ENCODE results near the gene OSBPL9.

Gene OSBPL9

DNA sequence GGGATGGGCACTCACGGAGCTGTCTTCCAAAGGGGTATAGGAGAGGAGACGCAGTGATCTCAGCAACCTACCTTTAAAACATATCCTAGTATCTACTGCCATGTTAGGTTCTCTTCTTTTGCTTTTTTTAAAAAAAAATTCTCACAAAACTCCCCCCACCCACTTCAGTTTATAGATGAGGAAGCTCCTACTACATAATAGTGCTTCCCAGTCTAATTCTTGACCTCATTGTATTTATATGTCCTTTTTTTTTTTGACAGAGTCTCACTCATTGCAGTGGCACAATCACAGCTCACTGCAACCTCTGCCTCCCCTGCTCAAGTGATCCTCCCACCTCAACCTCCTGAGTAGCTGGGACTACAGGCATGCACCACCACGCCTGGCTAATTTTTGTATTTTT is 99.9 kb downstream of the OSBPL9 start:
- Histone ChIP-seq H3K27ac (no peak overlapping the region), H3K36me3 (peaks cover 2% of the 10 kb centered on the region; the same call in 1 of the 2 replicates)
- TF ChIP-seq, protein P1, sequence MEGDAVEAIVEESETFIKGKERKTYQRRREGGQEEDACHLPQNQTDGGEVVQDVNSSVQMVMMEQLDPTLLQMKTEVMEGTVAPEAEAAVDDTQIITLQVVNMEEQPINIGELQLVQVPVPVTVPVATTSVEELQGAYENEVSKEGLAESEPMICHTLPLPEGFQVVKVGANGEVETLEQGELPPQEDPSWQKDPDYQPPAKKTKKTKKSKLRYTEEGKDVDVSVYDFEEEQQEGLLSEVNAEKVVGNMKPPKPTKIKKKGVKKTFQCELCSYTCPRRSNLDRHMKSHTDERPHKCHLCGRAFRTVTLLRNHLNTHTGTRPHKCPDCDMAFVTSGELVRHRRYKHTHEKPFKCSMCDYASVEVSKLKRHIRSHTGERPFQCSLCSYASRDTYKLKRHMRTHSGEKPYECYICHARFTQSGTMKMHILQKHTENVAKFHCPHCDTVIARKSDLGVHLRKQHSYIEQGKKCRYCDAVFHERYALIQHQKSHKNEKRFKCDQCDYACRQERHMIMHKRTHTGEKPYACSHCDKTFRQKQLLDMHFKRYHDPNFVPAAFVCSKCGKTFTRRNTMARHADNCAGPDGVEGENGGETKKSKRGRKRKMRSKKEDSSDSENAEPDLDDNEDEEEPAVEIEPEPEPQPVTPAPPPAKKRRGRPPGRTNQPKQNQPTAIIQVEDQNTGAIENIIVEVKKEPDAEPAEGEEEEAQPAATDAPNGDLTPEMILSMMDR (IDR thresholded peaks at IDR 0.05; ENCODE audit: low read depth, low read length), result no peak

DNA sequence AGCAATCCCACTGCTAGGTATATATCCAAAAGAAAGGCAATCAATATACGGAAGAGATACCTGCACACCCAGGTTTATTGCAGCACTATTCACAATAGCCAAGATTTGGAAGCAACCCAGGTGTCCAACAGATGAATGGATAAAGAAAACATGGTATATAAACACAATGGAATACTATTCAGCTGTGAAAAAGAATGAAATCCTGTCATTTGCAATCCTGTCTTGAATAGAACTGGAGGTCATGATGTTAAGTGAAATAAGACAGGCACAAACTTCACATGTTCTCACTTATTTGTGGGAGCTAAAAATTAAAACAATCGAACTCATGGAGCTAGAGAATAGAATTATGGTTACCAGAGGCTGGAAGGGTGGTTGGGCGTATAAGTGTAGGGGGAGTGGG is 101.0 kb downstream of the OSBPL9 start:
- Histone ChIP-seq H3K36me3 (peaks cover 2% of the 10 kb centered on the region; the same call in 1 of the 2 replicates), H3K27me3 (ENCODE audit: insufficient read depth, low read depth, severe bottlenecking) (no peaks in the 10 kb centered on the region), H3K9me3 (ENCODE audit: severe bottlenecking) (no peaks in the 10 kb centered on the region), H3K4me3 (ENCODE audit: low read depth, low read length) (no peak overlapping the region), H3K27ac (no peak overlapping the region)
- TF ChIP-seq, protein P1 (IDR thresholded peaks at IDR 0.05; ENCODE audit: low read depth, low read length), result no peak
- DNase-seq, result no peak

More for the DNA sequence above, 99.9 kb downstream of the OSBPL9 start:
- no peaks in the 10 kb centered on the region for H3K9me3 ChIP-seq (ENCODE audit: severe bottlenecking)
- DNase-seq, result no peak
- H3K27me3 ChIP-seq (ENCODE audit: insufficient read depth, low read depth, severe bottlenecking), result no peaks in the 10 kb centered on the region
- no peak overlapping the region for H3K4me3 ChIP-seq (ENCODE audit: low read depth, low read length)

DNA sequence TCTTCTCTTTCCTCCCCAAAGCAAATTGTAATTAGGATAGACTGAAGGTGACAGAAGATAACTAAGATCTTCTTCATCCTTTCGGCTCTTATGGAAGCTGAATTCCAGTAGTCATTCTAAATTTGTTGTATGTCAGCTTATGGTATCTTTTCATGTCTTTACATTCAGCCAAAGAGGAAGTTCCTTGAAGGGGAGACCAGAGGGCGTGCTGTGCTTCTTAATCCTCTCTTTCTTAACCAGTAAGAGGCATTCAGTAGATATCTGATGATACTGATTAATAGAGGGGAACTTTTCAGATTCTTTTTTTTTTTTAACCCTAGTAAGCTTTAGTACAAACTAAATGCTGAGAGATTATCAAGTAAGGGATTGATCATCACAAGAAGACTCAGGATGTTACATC is 102.3 kb downstream of the OSBPL9 start:
- Histone ChIP-seq H3K9me3 (ENCODE audit: severe bottlenecking) (no peaks in the 10 kb centered on the region), H3K27me3 (ENCODE audit: insufficient read depth, low read depth, severe bottlenecking) (no peaks in the 10 kb centered on the region), H3K4me3 (ENCODE audit: low read depth, low read length) (no peak overlapping the region), H3K27ac (no peak overlapping the region), H3K36me3 (peaks cover 2% of the 10 kb centered on the region; the same call in 1 of the 2 replicates)
- TF ChIP-seq, protein P1 (IDR thresholded peaks at IDR 0.05; ENCODE audit: low read depth, low read length), result no peak
- DNase-seq, result no peak

DNA sequence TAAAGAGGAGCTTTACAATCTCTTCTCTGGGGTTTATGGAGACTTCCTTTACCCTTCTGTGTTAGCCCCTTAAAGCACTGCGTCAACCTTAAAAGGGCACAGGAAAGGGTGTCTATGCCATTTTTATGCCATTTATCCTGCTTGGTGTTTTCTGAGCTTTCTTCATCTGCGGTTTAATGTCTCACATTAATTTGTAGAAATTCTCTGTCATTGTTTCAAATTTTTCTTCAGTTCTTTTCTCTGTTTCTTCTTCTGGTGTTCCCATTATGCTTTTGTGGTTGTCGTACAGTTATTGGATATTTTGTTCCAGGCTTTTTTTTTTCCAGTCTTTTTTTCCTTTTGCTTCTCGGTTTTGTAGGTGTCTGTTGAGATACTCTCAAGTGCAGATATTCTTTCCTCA is 107.9 kb downstream of the OSBPL9 start:
- TF ChIP-seq, protein P1 (IDR thresholded peaks at IDR 0.05; ENCODE audit: low read depth, low read length), result no peak
- no peak for DNase-seq
- Histone ChIP-seq H3K36me3 (no peaks in the 10 kb centered on the region), H3K4me3 (ENCODE audit: low read depth, low read length) (no peak overlapping the region), H3K27ac (no peak overlapping the region), H3K27me3 (ENCODE audit: insufficient read depth, low read depth, severe bottlenecking) (no peaks in the 10 kb centered on the region), H3K9me3 (ENCODE audit: severe bottlenecking) (no peaks in the 10 kb centered on the region)

DNA sequence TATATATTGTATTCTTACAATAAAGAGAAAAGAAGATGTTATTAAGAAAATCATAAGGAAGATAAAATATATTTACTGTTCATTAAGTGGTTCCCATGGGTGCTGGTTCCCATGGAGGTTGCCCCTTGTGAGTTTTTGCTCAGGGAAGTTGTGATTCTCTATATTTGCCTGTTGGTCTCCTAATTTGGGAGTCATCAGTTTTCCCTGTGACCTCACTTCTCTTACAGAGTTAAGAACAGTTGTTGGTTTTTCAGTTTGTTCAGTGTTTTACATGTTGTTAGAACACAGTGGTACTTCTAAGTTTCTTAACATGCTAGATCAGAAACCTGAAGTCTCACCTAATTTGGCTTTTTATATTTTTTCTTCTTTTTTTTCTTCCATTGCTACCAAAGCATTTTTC is 109.2 kb downstream of the OSBPL9 start:
- TF ChIP-seq, protein P1 (IDR thresholded peaks at IDR 0.05; ENCODE audit: low read depth, low read length), result no peak
- Histone ChIP-seq H3K27ac (no peak overlapping the region), H3K36me3 (no peaks in the 10 kb centered on the region), H3K4me3 (ENCODE audit: low read depth, low read length) (no peak overlapping the region), H3K27me3 (ENCODE audit: insufficient read depth, low read depth, severe bottlenecking) (no peaks in the 10 kb centered on the region), H3K9me3 (ENCODE audit: severe bottlenecking) (no peaks in the 10 kb centered on the region)
- no peak for DNase-seq

DNA sequence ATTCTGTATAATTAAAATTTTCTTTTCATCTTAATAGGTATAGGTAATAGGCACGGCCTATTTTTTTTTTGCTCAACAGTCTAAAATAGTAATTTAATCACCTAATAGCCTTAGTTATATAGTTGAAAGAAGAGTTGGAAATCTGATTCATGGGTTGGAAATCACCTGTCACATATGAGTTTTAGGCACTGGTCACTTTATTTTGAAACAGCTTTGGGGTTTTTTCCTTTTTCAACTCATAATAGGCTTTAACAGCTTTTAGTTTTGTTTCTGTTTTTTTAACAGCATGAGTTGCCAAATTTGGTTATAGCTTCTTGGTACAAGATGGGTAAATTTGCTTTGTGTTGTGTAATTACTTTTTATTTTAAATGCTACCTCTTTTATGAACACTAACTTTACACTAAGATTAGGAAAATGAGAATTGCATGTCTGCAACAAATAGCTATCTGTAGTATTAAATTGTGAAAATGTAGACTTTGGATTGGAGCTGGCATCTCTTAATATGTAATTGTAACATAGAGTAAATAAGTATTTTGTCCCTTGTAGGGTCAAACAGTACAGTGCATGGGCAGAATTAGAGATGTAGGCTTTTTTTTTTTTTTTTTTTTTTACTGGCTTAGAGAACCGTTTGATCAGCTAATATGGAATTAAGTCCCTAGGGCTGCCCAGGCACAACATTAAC is 109.8 kb downstream of the OSBPL9 start:
- no peak overlapping the region for H3K4me3 ChIP-seq (ENCODE audit: low read depth, low read length)
- TF ChIP-seq, protein P1 (IDR thresholded peaks at IDR 0.05; ENCODE audit: low read depth, low read length), result no peak
- no peaks in the 10 kb centered on the region for H3K9me3 ChIP-seq (ENCODE audit: severe bottlenecking)
- no peak overlapping the region for H3K27ac ChIP-seq
- no peak for DNase-seq
- H3K36me3 ChIP-seq, result no peaks in the 10 kb centered on the region
- H3K27me3 ChIP-seq (ENCODE audit: insufficient read depth, low read depth, severe bottlenecking), result no peaks in the 10 kb centered on the region
